ENCODE data around the gene CDC42BPB. TPM values are rescaled to one million over a fixed set of nuclear protein-coding genes. Genes with fewer than 3 reads are reported as not detected.

CDC42BPB gene
- total RNA-seq, 4 donors from 2014 or later = 30.0 to 64.3 (median 32.6) TPM

- in situ Hi-C loops (cut with MboI; ENCODE audit: low sequenced_read_pairs in 4 of 4) = loop anchor here in 1 of 4 donors (25.0 kb wide), 1 partner anchor 205 kb away; no protein-coding TSS in a partner anchor
- DNase-seq = no peak
- no peak for TF ChIP-seq CTCF (IDR thresholded peaks at IDR 0.05 in 4 of 5, conservative IDR thresholded peaks at IDR 0.05 in 1 of 5)
- TF ChIP-seq POLR2A (IDR thresholded peaks at IDR 0.05) = no peak
- Histone ChIP-seq H3K27me3 (peaks cover 4 to 22% (median 9%) of the 10 kb centered on the region in 3 donors), H3K9me3 (no peaks in the 10 kb centered on the region), H3K4me1 (no peaks in the 10 kb centered on the region), H3K4me3 (no peak overlapping the region), H3K36me3 (no peaks in the 10 kb centered on the region), H3K27ac (no peak overlapping the region)
- no peak for ATAC-seq
- intact Hi-C loops (cut with DNase I; ENCODE audit: low total_unique reads) = no loop called here
These were observed 24.6 kb upstream of the CDC42BPB start for GRCh38 chr14:103081951-103082350.

GRCh38 chr14:103078860-103079587 lies 21.7 kb upstream of the CDC42BPB start:
- ATAC-seq (no peak), DNase-seq (no peak)
- Histone ChIP-seq H3K27me3 (peaks cover 0 to 9% (median 6%) of the 10 kb centered on the region in 3 donors), H3K4me3 (no peak overlapping the region), H3K4me1 (peaks cover 4 to 17% of the 10 kb centered on the region in 2 donors), H3K36me3 (no peaks in the 10 kb centered on the region), H3K27ac (no peak overlapping the region), H3K9me3 (no peaks in the 10 kb centered on the region)
- TF ChIP-seq CTCF (IDR thresholded peaks at IDR 0.05 in 4 of 5, conservative IDR thresholded peaks at IDR 0.05 in 1 of 5) (no peak), POLR2A (IDR thresholded peaks at IDR 0.05) (no peak)
- in situ Hi-C loops (cut with MboI; ENCODE audit: low sequenced_read_pairs in 4 of 4) (loop anchor here in 1 of 4 donors (25.0 kb wide), 1 partner anchor 208 kb away; no protein-coding TSS in a partner anchor), intact Hi-C loops (cut with DNase I; ENCODE audit: low total_unique reads) (loop anchor here (5.0 kb wide), 1 partner anchor 48 kb away; no protein-coding TSS in a partner anchor)

- Histone ChIP-seq H3K4me3 (no peak overlapping the region), H3K36me3 (no peaks in the 10 kb centered on the region), H3K27me3 (peaks cover 0 to 5% (median 2%) of the 10 kb centered on the region in 3 donors), H3K4me1 (peaks cover 4 to 17% of the 10 kb centered on the region in 2 donors), H3K9me3 (no peaks in the 10 kb centered on the region), H3K27ac (no peak overlapping the region)
- ATAC-seq = peak; percentile 54 to 59
- intact Hi-C loops (cut with DNase I; ENCODE audit: low total_unique reads) = loop anchor here (5.0 kb wide), 1 partner anchor 49 kb away; no protein-coding TSS in a partner anchor
- in situ Hi-C loops (cut with MboI; ENCODE audit: low sequenced_read_pairs in 4 of 4) = loop anchor here in 1 of 4 donors (25.0 kb wide), 1 partner anchor 209 kb away; no protein-coding TSS in a partner anchor
- peak; percentile 47 to 70 for DNase-seq
- peak; percentile 52 to 78 (median 62) for TF ChIP-seq CTCF (IDR thresholded peaks at IDR 0.05 in 4 of 5, conservative IDR thresholded peaks at IDR 0.05 in 1 of 5)
- TF ChIP-seq POLR2A (IDR thresholded peaks at IDR 0.05) = no peak
These were observed 21.0 kb upstream of the CDC42BPB start for GRCh38 chr14:103078420-103078749.

GRCh38 chr14:103074729-103075367 lies 17.5 kb upstream of the CDC42BPB start:
- H3K27me3 ChIP-seq = no peaks in the 10 kb centered on the region
- peak in 1 of 2 donors; percentile 16 for ATAC-seq
- peak overlapping the region; percentile 42 to 69 (median 59) for H3K27ac ChIP-seq
- peaks cover 8 to 17% of the 10 kb centered on the region in 2 donors for H3K4me1 ChIP-seq
- peak overlapping the region; percentile 48 to 65 (median 52) for H3K4me3 ChIP-seq
- no peaks in the 10 kb centered on the region for H3K36me3 ChIP-seq
- H3K9me3 ChIP-seq = no peaks in the 10 kb centered on the region
- TF ChIP-seq CTCF (IDR thresholded peaks at IDR 0.05 in 4 of 5, conservative IDR thresholded peaks at IDR 0.05 in 1 of 5) (no peak), POLR2A (IDR thresholded peaks at IDR 0.05) (no peak)
- DNase-seq = peak in 1 of 2 donors; percentile 51
- in situ Hi-C loops (cut with MboI; ENCODE audit: low sequenced_read_pairs in 4 of 4) (loop anchor here in 1 of 4 donors (25.0 kb wide), 1 partner anchor 212 kb away; no protein-coding TSS in a partner anchor), intact Hi-C loops (cut with DNase I; ENCODE audit: low total_unique reads) (loop anchor here (1.0 to 5.0 kb wide), 2 partner anchors 52 to 217 kb away; no protein-coding TSS in a partner anchor)

Data from gastrocnemius medialis (tissue), 4 donors.